Fibroblast of pulmonary artery (primary cell): ENCODE data around the gene SMIM33.
"Not testable (repeated sequence)": the region's sequence is repeated elsewhere in the genome, so short reads cannot be mapped to it uniquely, and the experiment has no call there.

Experiments
- DNase-seq: peaks from one replicate; pipeline ENCODE4 v3.0.0-alpha.2; 2010; ENCODE audit warnings: low read depth
- H3K4me3 ChIP-seq: replicated peaks from 2 replicates; pipeline ENCODE4 v1.5.1; 2011; ENCODE audit warnings: low read depth, mild to moderate bottlenecking, control low read depth, low read length, moderate library complexity
- TF ChIP-seq, protein P1 (sequence below): IDR thresholded peaks from 2 replicates; pipeline ENCODE4 v1.5.1; 2011; ENCODE audit warnings: mild to moderate bottlenecking, control low read depth, low read length, inconsistent platforms; ENCODE audit errors: missing control alignments

SMIM33 gene

DNA sequence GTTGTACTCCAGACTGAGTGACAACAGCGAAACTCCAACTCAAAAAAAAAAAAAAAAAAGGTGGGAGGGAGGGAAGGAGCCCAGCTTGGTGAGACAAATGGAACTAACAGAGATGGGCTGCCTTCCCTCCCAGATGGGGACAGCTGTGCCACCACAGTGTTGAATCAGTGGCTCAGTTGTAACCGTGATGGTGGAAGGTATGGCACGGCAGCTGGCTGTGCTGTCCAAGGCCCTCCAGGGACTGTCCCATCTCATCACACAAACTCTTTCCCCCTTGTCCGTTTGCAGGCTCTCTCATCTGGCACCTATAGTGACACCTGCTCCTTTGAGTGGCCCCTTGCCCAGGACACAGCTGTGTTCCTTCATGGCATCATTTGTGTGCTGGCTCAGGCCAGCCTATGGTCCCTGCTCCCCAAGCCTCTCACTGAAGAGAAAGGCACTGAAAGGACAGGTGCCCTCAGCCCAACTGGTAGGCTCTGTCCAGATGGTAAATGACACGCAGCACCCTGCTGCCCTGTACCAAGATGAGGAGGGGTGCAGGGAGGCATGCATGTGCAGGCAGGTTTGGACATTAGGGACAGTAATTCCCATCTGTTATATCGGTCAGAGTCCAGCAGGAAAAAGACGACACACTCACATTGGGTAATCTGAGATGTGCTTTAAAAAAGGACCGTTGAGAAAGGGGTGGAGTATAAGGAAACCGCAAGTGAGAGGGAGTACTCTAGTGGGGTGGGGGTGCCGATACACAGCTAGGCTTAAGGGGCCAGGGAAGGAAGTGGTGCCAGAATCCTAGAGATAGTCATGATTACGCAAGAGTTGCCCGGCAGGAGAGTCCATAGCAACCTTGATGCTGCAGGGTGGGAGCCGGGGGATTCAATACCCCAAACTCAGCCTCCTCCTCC lies 4.3 kb downstream of the SMIM33 start:
- no peak overlapping the region for H3K4me3 ChIP-seq
- TF ChIP-seq, protein P1, sequence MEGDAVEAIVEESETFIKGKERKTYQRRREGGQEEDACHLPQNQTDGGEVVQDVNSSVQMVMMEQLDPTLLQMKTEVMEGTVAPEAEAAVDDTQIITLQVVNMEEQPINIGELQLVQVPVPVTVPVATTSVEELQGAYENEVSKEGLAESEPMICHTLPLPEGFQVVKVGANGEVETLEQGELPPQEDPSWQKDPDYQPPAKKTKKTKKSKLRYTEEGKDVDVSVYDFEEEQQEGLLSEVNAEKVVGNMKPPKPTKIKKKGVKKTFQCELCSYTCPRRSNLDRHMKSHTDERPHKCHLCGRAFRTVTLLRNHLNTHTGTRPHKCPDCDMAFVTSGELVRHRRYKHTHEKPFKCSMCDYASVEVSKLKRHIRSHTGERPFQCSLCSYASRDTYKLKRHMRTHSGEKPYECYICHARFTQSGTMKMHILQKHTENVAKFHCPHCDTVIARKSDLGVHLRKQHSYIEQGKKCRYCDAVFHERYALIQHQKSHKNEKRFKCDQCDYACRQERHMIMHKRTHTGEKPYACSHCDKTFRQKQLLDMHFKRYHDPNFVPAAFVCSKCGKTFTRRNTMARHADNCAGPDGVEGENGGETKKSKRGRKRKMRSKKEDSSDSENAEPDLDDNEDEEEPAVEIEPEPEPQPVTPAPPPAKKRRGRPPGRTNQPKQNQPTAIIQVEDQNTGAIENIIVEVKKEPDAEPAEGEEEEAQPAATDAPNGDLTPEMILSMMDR, result no peak
- peak; percentile 89 for DNase-seq

DNA sequence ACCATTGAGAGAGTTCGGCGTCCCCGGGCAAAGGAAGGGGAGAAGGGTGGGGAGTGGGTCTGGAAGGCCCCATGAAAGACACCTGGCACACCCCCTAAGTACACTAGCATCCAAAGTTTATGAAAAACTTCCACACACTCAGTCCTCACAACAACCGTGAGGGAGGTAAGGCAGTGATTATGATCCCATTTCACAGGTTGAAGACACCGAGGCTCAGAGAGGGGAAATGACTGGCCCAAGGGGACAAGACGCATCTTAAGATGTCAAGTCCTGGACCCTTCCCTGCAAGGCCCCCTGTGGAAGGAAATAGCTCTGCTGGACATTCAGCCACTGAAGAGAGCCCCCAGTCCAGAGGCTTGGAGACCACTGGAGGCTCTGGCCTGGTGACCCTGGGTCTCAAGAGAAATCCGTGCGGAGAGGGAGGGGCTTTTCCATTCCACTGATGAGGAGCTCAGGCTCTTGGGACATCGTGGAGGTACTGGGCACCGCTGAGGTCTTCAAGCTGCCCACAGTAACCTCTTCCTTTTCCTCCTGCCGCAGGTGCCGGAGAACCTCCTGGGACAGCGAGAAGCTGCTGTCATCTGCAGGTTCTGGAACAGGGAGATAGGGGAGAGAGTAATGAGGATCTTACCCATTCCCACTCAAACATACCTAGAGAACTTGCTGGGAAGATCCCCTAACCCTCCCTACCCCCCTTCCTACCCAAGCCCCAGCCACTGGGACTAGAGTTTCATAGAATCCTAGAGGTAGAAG lies 5.2 kb downstream of the SMIM33 start:
- H3K4me3 ChIP-seq, result no peak overlapping the region
- DNase-seq, result no peak
- TF ChIP-seq, protein P1, result no peak

DNA sequence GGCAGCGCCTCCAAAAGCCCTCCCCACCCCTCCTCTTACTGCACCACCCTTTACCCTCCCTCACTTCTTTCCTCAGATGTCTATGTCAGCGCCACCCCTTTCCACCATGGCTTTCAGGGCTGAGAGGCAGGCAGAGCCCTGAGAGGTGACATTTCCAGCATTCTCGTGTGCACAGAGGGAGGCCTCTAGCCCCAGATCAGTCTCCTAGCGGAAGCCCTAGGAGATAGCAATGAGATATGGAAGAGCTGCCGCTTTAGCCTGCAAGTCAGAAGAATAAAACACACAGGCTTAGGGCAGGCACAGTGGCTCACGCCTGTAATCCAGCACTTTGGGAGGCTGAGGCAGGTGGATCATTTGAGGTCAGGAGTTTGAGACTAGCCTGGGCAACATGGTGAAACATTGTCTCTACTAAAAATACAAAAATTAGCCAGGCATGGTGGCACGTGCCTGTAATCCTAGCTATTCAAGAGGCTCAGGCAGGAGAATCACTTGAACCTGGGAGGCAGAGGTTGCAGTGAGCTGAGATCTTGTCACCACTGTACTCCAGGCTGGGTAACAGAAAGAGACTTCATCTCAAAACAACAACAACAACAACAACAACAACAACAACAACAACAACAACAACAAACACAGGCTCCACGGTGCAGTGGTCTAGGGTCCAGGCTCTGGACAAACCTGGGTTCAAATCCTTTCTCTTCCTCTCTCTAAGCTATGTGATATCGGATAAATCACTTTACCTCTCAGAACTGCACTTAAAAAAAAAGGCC lies 8.0 kb downstream of the SMIM33 start:
- not testable (repeated sequence) for DNase-seq, H3K4me3 ChIP-seq

DNA sequence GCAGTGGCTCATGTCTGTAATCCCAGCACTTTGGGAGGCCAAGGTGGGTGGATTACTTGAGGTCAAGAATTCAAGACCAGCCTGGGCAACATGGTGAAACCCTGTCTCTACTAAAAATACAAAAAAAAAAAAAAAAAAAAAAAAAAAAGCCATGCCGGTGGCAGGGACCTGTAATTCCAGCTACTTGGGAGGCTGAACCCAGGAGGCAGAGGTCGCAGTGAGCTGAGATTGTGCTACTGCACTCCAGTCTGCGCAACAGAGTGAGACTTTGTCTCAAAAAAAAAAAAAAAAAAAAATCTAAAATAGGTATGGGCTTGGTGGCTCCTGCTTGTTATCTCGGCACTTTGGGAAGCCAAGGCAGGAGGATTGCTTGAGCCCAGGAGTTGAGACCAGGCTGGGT lies 8.9 kb downstream of the SMIM33 start:
- not testable (repeated sequence) for H3K4me3 ChIP-seq, DNase-seq

DNA sequence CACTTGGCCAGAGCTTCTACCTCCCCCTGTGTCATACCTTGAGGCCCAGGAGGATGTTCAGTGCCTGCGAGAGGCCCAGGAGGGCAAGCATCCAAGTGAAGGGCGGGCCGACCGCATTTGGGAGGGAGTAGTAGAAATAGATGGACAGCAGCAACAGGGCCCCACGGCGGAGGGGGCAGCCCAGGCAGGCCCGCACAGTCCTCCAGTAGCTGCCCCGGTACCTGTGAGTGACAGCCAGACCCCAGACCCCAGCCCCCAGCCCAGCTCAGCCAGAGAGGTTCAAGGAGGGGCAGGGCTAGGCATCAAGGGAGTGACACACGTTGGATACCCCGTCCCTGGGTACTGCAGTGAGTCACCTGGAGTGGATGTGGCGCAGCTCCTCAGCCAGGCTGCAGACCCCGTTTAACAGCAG lies 10.3 kb downstream of the SMIM33 start:
- TF ChIP-seq, protein P1, result no peak
- peak; percentile 61 for DNase-seq

DNA sequence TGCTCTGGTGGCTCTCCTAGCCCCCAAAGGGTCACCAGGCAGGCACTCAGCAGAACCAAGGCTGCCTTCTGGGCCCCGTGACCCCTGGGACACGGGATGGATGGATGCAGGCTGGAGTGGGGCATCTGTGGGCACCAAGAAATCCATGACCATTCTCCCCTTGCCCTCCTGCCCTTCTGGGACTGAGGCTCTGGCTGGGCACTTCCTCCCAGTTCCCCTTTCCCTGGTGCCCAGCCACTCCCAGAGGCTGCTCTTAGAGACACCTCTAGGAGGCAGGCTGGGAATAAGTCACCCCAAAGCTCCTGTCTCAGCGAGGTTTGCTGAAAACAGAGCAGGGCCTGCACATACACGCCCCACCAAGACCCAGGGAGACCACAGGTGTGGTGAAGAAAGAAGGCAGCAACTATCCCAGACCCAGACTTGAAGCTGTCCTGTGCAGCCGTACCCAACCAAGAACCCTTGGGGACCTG lies 10.8 kb downstream of the SMIM33 start:
- TF ChIP-seq, protein P1, result peak; percentile 27
- peak overlapping the region; percentile 56 for H3K4me3 ChIP-seq
- peak; percentile 35 for DNase-seq

More for the DNA sequence above, 10.3 kb downstream of the SMIM33 start:
- H3K4me3 ChIP-seq, result peak overlapping the region; percentile 56

DNA sequence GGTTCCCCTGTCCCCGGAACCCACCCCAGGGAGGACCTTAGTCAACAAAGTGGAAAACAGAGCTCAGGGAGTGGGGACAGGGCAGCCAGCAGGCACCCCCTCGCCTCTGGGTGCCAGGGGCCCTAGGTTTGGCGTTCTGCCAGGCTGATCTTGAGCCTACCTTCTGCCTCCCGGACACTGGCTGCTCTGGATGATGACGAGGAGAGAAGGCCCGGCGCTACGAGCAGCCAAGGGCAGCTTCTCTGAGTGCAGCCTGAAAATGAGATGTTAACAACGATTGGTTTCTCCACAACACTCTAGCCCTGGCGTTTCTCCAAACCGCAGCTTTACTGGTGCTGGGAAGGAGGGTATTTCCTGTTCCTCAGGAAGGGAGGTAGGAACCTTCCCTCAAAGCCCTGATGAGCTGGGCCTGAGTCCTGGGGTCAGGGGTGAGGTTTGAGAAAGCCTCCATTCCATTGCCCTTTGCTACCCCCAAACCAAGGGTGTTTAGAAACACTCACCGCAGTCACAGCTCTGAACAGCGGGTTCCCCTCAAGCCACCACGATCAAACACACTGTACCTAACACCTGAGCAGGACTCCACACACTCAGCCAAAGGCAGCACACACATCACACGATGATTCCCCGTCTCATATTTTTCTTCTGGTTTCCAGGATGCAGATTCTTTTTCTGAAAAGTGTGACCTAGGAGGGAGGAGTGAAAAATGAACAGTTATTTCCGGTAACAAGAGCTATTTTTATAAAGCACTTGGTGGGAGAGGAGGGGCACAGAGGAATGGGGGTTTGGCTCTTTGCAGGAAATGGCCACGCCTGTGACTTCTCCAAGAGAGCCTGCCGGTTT lies 11.5 kb downstream of the SMIM33 start, which contains the start of gene STING1:
Gene STING1, minus strand, starts transcription at position 709 of the 840 bp plus-strand sequence. CDS start 1,054 bp downstream, outside the sequence.
- DNase-seq, result peak; percentile 99
- H3K4me3 ChIP-seq, result peak within 1 kb of the TSS; percentile 56
- TF ChIP-seq, protein P1, result no peak

DNA sequence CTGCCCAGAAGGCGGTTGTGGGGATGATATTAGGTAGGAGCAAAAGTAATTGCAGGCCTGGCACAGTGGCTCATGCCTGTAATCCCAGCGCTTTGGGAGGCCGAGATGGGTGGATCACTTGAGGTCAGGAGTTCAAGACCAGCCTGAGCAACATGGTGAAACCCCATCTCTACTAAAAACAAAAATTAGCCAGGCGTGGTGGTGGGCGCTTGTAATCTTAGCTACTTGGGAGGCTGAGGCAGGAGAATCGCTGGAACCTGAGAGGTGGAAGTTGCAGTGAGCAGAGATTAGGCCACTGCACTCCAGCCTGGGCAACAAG lies 12.0 kb downstream of the SMIM33 start:
- not testable (repeated sequence) for DNase-seq
- peak overlapping the region; percentile 56 for H3K4me3 ChIP-seq
